Measurements from ENCODE around the gene MIX23. TPM values are rescaled to one million over a fixed set of nuclear protein-coding genes. Genes with fewer than 3 reads are reported as not detected.

MIX23 gene
- total RNA-seq (10 to 100 TPM; 13.7 to 17.1 TPM), total RNA-seq (6.9 to 19.1 reads per million in 2 donors)

- Mint-ChIP-seq H3K27ac (peak within 1 kb of the TSS; percentile 94), H3K4me3 (peak within 1 kb of the TSS; percentile 94), H3K36me3 (ENCODE audit: low read depth) (peaks cover 10% of the 10 kb centered on the region), H3K27me3 (no peaks in the 10 kb centered on the region), H3K4me1 (peaks cover 37% of the 10 kb centered on the region)
- ATAC-seq, result peak; percentile 64
- no peaks in the 10 kb centered on the region for H3K9me3 ChIP-seq (ENCODE audit: control insufficient read depth, low read length, poor library complexity, severe bottlenecking)
- peak; percentile 71 to 75 (median 75) for DNase-seq
These were observed at the start of gene MIX23 for GRCh38 chr3:122382888-122383666. MIX23 (minus strand) TSS chr3:122383231; CDS start chr3:122383224, 7 bp downstream.

DNA sequence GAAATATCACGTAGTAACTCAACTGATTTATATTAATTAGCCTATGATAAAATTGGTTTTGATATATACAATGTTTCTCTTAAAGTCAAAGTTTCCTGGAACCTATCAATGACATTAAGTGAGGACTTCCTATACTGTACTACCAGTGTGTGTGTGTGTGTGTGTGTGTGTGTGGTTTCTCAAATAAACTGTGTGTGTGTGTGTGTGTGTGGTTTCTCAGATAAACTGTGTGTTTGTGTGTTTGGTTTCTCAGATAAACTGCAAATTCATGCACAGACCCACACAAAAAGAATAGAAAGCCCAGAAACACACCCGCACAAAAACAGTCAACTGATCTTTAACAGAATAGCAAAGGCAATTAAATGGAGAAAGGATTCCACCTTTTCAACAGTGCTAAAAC, 47.3 kb upstream of the MIX23 start:
- H3K36me3 Mint-ChIP-seq (ENCODE audit: low read depth), result peaks cover 15% of the 10 kb centered on the region
- ATAC-seq (no peak), DNase-seq (no peak)
- H3K27me3 Mint-ChIP-seq, result no peaks in the 10 kb centered on the region
- peak overlapping the region; percentile 11 for H3K27ac Mint-ChIP-seq
- H3K4me3 Mint-ChIP-seq, result no peak overlapping the region
- H3K4me1 Mint-ChIP-seq, result no peaks in the 10 kb centered on the region
- H3K9me3 ChIP-seq (ENCODE audit: control insufficient read depth, low read length, poor library complexity, severe bottlenecking), result no peaks in the 10 kb centered on the region

- DNase-seq (no peak), ATAC-seq (no peak)
- Mint-ChIP-seq H3K4me1 (peaks cover 2% of the 10 kb centered on the region), H3K4me3 (no peak overlapping the region), H3K36me3 (ENCODE audit: low read depth) (peaks cover 12% of the 10 kb centered on the region), H3K27ac (peak overlapping the region; percentile 81), H3K27me3 (no peaks in the 10 kb centered on the region)
- no peaks in the 10 kb centered on the region for H3K9me3 ChIP-seq (ENCODE audit: control insufficient read depth, low read length, poor library complexity, severe bottlenecking)
These were observed 44.9 kb upstream of the MIX23 start for GRCh38 chr3:122427857-122428471.

- H3K9me3 ChIP-seq (ENCODE audit: control insufficient read depth, low read length, poor library complexity, severe bottlenecking), result no peaks in the 10 kb centered on the region
- Mint-ChIP-seq H3K4me1 (peaks cover 10% of the 10 kb centered on the region), H3K4me3 (no peak overlapping the region), H3K27me3 (no peaks in the 10 kb centered on the region), H3K27ac (no peak overlapping the region), H3K36me3 (ENCODE audit: low read depth) (no peaks in the 10 kb centered on the region)
- ATAC-seq (no peak), DNase-seq (no peak)
These were observed 38.8 kb upstream of the MIX23 start for GRCh38 chr3:122421836-122422235.

- H3K27me3 Mint-ChIP-seq, result no peaks in the 10 kb centered on the region
These were observed 38.1 kb upstream of the MIX23 start for GRCh38 chr3:122421101-122421500.

DNA sequence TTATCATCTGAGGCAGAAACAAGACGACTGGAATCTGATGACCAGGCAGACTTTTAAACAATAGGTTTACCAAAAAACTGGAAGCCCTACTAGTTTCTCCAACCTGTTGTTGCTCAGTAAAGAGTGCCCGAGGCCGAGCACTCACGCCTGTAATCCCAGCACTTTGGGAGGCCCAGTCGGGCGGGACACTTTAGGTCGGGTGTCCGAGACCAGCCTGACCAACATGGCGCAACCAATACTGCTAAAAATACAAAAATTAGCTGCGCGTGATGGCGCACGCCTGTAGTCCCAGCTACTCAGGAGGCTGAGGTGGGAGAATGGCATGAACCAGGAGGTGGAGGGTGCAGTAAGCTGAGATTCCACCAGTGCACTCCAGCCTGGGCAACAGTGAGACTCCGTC, 33.9 kb upstream of the MIX23 start:
- DNase-seq (no peak), ATAC-seq (no peak)
- H3K27me3 Mint-ChIP-seq, result no peaks in the 10 kb centered on the region
- H3K4me1 Mint-ChIP-seq, result peaks cover 43% of the 10 kb centered on the region
- no peaks in the 10 kb centered on the region for H3K9me3 ChIP-seq (ENCODE audit: control insufficient read depth, low read length, poor library complexity, severe bottlenecking)
- H3K36me3 Mint-ChIP-seq (ENCODE audit: low read depth), result peaks cover 5% of the 10 kb centered on the region
- H3K4me3 Mint-ChIP-seq, result peak overlapping the region; percentile 96
- H3K27ac Mint-ChIP-seq, result peak overlapping the region; percentile 99

More at GRCh38 chr3:122421101-122421500, 38.1 kb upstream of the MIX23 start:
- Mint-ChIP-seq H3K27ac (no peak overlapping the region), H3K36me3 (ENCODE audit: low read depth) (no peaks in the 10 kb centered on the region), H3K4me1 (peaks cover 16% of the 10 kb centered on the region), H3K4me3 (no peak overlapping the region)
- ATAC-seq, result no peak
- no peaks in the 10 kb centered on the region for H3K9me3 ChIP-seq (ENCODE audit: control insufficient read depth, low read length, poor library complexity, severe bottlenecking)
- DNase-seq, result no peak

- peaks cover 45% of the 10 kb centered on the region for H3K4me1 Mint-ChIP-seq
- H3K4me3 Mint-ChIP-seq, result peak within 1 kb of the TSS; percentile 96
- DNase-seq (peak; percentile 91 to 97 (median 95)), ATAC-seq (peak; percentile 90)
- H3K36me3 Mint-ChIP-seq (ENCODE audit: low read depth), result peaks cover 5% of the 10 kb centered on the region
- no peaks in the 10 kb centered on the region for H3K9me3 ChIP-seq (ENCODE audit: control insufficient read depth, low read length, poor library complexity, severe bottlenecking)
- H3K27ac Mint-ChIP-seq, result peak within 1 kb of the TSS; percentile 99
- H3K27me3 Mint-ChIP-seq, result no peaks in the 10 kb centered on the region
These were observed 33.0 kb upstream of the MIX23 start, which contains the start of gene WDR5B for GRCh38 chr3:122415762-122416654. WDR5B (minus strand) TSS chr3:122416062; CDS start chr3:122415528, 534 bp downstream.

DNA sequence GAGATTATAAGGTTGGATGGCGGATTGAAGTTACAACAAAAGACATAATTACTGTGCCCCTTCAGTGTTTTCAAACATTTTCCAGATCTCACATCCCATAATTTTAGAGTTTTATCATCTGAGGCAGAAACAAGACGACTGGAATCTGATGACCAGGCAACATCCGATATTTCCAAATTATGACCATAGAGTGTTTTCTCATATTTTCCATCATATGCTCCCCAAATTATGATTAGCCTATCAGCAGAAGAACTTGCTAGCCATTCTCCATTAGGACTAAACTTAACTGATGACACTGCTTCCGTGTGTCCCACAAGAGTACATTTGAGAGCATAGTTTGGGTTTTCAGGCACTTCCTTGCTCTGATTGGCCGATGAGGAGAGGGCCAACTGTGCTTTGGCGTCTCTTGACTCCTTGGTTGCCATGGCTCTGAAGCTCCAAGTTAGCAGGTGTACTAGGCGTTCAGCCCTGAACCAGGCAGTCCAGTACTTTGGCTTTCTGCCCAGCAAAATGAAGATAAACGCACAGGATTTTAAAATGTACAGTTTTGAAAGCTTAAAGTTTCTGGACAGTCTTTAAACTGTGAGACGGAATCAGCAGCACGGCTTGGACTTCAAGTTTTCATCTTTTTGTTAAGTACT, 32.2 kb upstream of the MIX23 start:
- H3K4me3 Mint-ChIP-seq, result peak overlapping the region; percentile 96
- peaks cover 5% of the 10 kb centered on the region for H3K36me3 Mint-ChIP-seq (ENCODE audit: low read depth)
- ATAC-seq, result peak; percentile 44
- peak overlapping the region; percentile 99 for H3K27ac Mint-ChIP-seq
- H3K27me3 Mint-ChIP-seq, result no peaks in the 10 kb centered on the region
- H3K9me3 ChIP-seq (ENCODE audit: control insufficient read depth, low read length, poor library complexity, severe bottlenecking), result no peaks in the 10 kb centered on the region
- peaks cover 43% of the 10 kb centered on the region for H3K4me1 Mint-ChIP-seq
- peak in 2 of 3 donors; percentile 20 to 34 for DNase-seq

DNA sequence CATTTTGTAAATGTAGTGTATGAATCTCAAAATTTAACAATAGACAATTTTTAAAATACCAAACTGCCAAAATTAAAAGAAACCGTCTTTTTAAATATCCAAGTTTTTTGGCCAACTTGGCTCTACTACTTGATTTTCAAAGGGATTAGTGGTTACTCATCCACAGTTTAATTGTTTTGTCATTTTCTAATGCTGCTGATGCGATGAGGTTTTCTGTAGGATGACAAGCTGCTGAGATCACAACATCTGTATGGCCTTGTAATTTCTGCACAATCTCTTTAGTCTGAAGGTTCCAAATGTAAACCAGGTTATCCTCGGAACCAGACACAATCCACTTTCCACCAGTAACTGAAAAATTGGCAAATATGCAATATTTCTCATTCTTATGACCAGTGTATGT, 31.4 kb upstream of the MIX23 start:
- Mint-ChIP-seq H3K4me3 (peak overlapping the region; percentile 96), H3K4me1 (peaks cover 42% of the 10 kb centered on the region), H3K36me3 (ENCODE audit: low read depth) (peaks cover 5% of the 10 kb centered on the region), H3K27me3 (no peaks in the 10 kb centered on the region), H3K27ac (peak overlapping the region; percentile 99)
- no peak for ATAC-seq
- no peak for DNase-seq
- no peaks in the 10 kb centered on the region for H3K9me3 ChIP-seq (ENCODE audit: control insufficient read depth, low read length, poor library complexity, severe bottlenecking)

DNA sequence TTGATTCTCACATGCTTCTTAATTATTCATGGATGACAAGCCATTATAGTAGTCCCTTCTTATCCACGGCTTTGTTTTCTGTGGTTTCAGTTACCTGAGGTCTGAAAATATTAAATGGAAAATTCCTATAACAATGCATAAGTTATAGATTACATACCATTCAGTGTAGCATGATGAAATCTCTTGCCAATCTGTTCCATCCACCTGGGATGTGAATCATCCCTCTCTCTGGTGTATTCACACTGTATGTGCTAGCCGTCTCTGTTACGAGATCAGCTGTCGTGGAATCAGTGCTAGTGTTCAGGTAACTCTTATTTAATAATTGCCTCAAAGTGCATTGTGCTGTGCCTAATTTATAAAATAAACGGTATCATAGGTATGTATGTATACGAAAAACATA, 27.6 kb upstream of the MIX23 start:
- ATAC-seq (no peak), DNase-seq (no peak)
- Mint-ChIP-seq H3K4me3 (no peak overlapping the region), H3K27me3 (no peaks in the 10 kb centered on the region), H3K4me1 (peaks cover 32% of the 10 kb centered on the region), H3K27ac (no peak overlapping the region), H3K36me3 (ENCODE audit: low read depth) (peaks cover 9% of the 10 kb centered on the region)
- no peaks in the 10 kb centered on the region for H3K9me3 ChIP-seq (ENCODE audit: control insufficient read depth, low read length, poor library complexity, severe bottlenecking)

DNA sequence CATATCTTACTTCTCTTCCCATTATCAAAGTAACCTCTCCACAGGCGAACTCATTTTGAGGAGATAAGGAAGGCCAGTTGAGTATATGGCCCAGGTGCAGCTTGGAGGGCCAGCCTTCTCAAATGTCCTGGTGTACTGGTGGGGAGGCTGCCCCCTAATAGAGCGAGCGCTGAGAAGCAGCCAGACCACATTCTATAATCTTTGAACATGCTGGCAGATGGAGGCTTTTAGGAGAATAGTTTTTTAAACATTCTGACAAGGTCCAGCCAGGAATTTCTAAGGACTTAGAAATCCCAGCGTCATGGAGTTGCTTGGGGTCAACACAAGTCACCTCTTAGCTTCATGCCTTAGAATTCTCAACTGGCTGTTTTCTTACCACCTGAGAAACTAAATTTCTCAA, 27.1 kb upstream of the MIX23 start:
- H3K36me3 Mint-ChIP-seq (ENCODE audit: low read depth), result peaks cover 9% of the 10 kb centered on the region
- no peak for ATAC-seq
- H3K4me3 Mint-ChIP-seq, result no peak overlapping the region
- H3K27ac Mint-ChIP-seq, result no peak overlapping the region
- no peaks in the 10 kb centered on the region for H3K9me3 ChIP-seq (ENCODE audit: control insufficient read depth, low read length, poor library complexity, severe bottlenecking)
- no peak for DNase-seq
- peaks cover 29% of the 10 kb centered on the region for H3K4me1 Mint-ChIP-seq
- no peaks in the 10 kb centered on the region for H3K27me3 Mint-ChIP-seq

DNA sequence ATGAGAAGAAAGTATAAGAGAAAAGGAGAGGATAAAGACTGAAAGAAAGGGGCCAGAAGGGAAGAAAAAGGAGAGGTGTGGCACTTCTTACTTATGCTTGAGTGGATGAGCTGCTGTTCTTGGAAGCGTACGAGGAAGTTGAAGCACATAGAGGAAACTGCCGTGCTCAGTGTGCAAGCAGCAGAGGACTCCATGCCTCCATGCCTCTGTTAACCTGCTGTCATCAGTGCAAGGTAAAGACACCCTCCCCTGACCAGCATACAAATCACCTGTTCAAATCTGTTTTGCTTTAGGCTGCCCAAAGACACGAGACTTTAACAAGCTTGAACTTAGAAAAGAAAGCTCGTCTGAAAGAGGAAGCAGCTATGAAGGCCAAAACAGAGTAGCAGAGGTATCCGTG, 26.4 kb upstream of the MIX23 start:
- ATAC-seq (no peak), DNase-seq (no peak)
- H3K27me3 Mint-ChIP-seq, result no peaks in the 10 kb centered on the region
- peaks cover 9% of the 10 kb centered on the region for H3K36me3 Mint-ChIP-seq (ENCODE audit: low read depth)
- peaks cover 23% of the 10 kb centered on the region for H3K4me1 Mint-ChIP-seq
- H3K4me3 Mint-ChIP-seq, result peak overlapping the region; percentile 43
- H3K27ac Mint-ChIP-seq, result peak overlapping the region; percentile 54
- H3K9me3 ChIP-seq (ENCODE audit: control insufficient read depth, low read length, poor library complexity, severe bottlenecking), result no peaks in the 10 kb centered on the region
